GM21619 (cell line): Measurements from ENCODE around the gene OR52E4.

Source experiments
- ATAC-seq: cut with Tn5 transposase; IDR thresholded peaks from one replicate; pipeline ENCODE4 v1.9.1; 2021; ENCODE audit not compliant: unreplicated experiment

OR52E4 gene

DNA sequence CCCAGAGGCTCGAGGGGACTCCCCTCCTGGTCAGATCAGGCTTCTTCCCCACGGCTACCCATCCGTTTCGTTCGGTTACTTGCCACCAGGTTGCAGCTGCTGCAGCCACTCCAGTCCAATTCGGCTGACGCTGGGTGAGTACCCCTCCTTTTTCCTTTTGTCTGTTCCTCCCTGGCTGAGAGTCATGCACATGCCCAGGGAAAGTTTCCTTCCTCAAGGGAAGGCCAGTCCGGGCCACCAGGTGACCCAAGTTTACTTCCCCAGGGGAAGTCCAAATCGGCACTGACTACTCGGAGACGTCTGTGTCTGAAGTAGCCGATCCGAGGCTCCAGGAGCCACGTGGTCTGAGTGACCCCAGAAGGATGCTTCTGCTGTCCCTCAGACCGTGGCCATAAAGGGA lies 48.4 kb downstream of the OR52E4 start:
- no peak for ATAC-seq

DNA sequence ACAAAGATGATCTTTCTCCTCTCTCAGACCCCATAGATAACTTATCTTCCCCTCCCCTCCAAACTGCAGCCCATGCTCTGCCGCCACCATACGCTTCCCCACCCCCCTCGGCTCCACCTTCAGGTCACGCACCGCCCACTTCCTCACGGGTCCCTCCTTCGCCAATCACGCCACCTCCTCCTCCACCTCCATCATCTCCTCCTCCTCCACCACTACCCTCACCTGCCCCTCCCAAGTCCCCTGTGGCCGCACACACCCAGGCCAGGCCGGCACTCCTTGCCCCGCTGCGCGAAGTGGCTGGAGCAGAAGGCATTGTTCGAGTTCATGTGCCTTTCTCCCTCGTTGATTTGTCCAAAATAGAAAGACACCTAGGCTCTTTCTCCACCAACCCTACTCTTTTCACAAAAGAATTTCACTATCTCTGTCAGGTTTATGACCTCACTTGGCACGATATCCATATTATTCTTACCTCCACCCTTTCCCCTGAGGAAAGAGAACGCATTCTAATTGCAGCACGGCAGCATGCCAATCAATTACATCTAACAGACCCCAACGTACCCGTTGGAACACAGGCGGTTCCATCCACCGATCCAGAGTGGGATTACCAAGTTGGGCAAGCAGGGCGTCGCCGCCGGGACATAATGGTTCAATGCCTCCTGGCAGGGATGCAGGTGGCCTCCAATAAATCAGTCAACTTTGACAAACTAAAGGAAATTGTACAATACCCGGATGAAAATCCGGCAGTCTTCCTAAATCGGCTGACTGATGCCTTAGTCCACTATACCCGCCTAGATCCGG lies 49.3 kb downstream of the OR52E4 start:
- ATAC-seq: no peak

DNA sequence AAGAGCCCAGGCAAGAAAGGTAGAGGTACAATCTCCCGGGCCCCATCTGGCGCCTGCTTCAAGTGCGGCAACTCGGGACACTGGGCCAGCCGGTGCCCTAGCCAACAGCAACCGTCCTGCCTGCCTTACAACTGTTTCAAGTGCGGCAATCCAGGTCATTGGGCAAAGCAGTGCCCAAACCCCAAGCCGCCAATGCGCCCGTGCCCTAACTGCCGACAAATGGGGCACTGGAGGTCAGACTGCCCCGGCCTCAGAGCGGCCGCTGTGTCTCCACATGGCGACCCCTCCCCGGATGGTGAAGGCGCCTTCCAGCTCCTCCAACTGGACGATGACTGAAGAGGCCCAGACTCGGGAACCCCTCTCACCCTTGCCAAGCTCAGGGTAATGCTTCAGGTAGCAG lies 50.2 kb downstream of the OR52E4 start:
- no peak for ATAC-seq

DNA sequence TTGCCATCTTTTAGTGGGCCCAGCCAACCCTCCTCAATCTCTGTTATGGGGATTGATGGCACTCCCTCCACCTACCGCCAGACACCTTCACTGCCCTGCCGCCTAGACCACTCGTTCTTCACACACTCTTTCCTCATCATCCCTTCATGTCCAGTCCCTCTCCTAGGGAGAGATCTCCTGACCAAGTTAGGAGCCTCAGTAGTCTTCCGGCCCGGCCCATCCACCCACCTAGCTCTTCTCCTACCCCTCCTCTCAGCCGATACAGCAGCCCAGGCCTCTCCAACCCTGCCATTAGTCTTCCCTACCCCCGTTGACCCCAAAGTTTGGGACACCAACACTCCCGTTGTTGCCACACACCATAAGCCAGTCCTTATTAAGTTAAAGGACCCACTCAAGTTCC lies 50.6 kb downstream of the OR52E4 start:
- no peak for ATAC-seq

DNA sequence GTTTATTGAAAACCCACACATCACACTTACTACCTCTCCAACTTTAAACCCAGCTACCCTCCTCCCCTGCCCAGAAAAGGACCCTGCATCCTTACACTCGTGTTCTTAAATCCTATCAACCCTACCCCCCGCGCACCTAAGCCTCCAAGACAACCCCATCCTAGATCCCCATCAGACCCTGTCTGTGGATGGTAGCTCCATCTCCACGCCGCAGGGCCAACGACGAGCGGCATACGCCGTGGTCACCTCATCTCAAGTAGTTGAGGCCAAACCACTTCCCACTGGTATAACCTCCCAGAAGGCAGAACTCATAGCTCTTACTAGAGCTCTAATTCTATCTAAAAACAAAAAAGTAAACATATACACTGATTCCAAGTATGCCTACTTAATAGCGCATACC lies 52.2 kb downstream of the OR52E4 start:
- no peak for ATAC-seq

DNA sequence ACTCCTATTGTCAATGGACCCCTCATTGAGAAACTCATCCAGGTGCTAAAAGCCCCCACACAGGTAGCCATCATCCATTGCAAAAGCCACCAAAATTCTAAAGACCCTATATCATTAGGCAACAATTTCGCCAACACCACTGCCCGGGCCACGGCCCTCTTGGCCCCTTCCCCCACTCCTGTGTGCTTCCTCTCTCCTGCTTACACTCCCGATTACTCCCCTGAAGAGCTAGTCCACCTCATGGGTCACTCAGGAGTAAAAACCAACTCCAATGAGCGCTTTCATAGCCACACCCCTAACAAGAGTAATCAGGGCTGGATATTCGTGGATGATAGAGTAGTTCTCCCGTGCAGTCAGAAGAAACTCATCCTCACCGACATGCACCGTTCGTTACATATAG lies 52.7 kb downstream of the OR52E4 start:
- ATAC-seq: no peak
